HG02884 (cell line): Measurements from ENCODE around the gene C2orf80.
"Not testable (repeated sequence)": the region's sequence is repeated elsewhere in the genome, so short reads cannot be mapped to it uniquely, and the experiment has no call there.

Experiments
- ATAC-seq: cut with Tn5 transposase; IDR thresholded peaks from one replicate; pipeline ENCODE4 v1.9.1; 2021; ENCODE audit warnings: mild to moderate bottlenecking, moderate library complexity; ENCODE audit not compliant: unreplicated experiment

Gene C2orf80

GRCh38 chr2:208179028-208179609, 10.7 kb downstream of the C2orf80 start:
- ATAC-seq: no peak

DNA sequence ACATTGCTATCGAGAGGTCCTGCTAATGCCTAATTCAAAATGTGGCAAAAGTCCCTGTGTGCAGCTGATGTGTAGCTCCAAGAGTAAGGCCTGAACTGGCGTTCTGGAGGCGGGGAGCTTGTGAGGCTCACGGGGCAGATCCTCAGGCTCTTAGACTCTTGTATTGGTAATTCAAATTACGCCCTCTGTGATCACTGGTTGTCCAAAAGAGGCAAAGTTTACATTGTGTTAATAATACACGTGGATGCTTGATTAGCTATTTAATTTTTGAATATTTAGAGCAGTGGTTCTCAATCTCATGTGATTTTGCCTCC, 14.0 kb downstream of the C2orf80 start:
- ATAC-seq: no peak

GRCh38 chr2:208175069-208175839, 14.6 kb downstream of the C2orf80 start:
- ATAC-seq: peak; percentile 100

DNA sequence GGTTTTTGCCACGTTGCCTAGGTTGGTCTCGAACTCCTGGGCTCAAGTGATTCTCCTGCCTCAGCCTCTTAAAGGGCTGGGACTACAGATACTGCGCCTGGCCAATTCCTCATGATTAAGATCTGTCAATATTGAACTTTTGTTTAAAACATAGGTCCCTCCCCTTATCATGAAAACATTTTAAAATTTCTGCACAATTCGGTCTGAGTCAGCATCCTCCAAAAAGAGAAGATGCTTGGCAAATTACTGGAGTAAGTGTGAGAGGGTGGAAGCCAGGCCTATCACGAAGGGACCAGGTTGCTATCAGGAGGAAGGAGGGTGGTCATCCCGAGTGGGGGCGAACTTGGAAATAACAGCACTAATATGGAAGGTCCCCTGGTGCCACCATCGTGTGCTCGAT, 15.7 kb downstream of the C2orf80 start:
- ATAC-seq: no peak

DNA sequence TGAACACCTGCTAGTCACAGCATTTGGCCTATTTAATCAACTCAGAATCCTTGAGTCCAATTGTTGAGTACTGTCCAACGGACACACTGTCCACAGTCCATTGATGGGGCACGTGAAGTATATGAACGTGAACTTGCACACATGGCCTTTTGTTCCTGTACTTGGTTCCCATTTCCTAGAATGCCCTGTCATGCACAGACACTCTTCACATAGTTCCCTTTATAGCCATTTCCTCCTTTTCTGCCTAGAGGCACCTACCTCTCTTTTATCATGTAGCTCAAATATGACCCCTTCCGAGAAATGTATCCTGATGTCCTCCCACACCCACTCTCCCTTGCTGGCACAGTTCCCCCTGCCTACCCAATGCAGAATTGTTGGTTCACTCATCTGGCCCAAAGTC, 17.7 kb downstream of the C2orf80 start:
- ATAC-seq: no peak

DNA sequence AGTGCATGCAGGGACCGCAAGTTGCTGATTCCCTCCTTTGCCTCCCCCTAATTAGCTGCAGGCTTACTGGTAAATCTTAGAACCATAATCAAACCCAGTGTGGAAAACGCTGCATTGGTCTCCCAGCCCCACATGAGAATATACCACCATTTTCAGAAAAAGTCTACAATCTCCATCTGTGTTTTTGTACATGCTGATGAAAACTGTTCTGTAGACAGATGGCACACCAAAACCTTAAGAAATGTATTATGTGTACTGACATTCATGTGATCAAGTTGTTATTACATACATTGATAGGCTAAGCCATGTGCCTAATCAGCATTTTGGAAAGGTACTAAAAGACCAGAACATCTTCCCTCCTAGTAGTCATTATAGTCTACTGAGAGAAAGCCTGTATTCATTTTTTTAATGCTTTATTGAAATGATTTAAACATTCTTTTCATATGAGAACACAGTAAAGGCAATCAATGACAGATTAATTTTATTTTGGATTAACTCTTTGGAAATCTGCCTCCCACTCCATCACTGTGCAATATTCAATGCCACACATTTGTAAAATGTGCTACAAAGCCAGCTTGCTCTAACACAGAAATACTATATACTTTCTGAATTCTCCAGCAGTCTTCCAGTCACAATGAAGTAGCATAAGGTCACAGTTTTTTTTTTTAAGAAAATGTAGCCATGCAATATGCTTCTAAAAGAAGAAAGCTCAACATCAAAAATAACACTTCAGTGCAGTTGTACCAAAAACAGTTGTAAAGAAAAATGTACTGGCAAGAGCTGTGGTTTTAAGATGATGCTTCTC, 24.7 kb downstream of the C2orf80 start:
- no peak for ATAC-seq

GRCh38 chr2:208163489-208163888, 26.3 kb downstream of the C2orf80 start, which contains the start of gene CRYGA:
Gene CRYGA, minus strand, starts transcription at chr2:208163589. Its CDS starts 33 bp downstream, at chr2:208163556.
- ATAC-seq: no peak

GRCh38 chr2:208156439-208156838, 33.4 kb downstream of the C2orf80 start:
- ATAC-seq: no peak

GRCh38 chr2:208153156-208153555, 36.7 kb downstream of the C2orf80 start:
- ATAC-seq: no peak

DNA sequence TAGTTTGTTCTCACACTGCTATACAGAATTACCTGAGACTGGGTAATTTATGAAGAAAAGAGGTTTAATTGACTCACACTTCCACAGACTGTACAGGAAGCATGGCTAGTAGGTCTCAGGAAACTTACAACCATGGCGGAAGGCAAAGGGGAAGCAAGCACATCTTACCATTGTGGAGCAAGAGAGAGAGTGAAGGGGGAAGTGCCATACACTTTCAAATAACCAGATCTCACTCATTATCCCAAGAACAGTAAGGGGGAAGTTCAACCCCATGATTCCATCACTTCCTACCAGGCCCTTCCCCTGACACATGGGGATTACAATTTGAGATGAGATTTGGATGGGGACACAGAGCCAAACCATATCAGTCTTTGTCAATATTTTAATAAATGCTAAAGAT, 38.9 kb downstream of the C2orf80 start:
- no peak for ATAC-seq

- no peak for ATAC-seq
These were observed 39.7 kb downstream of the C2orf80 start for GRCh38 chr2:208150094-208150493.

DNA sequence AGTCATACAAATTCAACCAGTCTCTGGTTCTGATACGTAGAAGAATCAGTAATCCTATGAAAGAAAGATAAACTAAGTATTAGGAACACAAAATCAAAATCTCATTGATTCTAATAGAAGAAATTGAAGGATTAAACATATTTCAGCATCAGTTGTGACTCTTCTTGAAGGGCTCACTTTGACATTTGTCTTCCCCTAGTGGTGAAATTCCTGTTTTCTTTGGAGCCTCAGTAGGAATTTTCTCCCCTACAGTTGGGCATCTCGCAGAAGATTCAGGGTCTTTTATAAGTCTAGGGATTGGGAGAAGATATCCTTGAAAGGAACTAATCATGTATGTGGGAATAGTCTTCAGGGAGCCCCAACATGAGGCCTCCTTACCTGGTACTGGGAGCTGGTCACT, 41.0 kb downstream of the C2orf80 start:
- ATAC-seq: no peak

GRCh38 chr2:208147759-208148158, 42.1 kb downstream of the C2orf80 start:
- ATAC-seq: no peak

GRCh38 chr2:208147008-208147407, 42.8 kb downstream of the C2orf80 start:
- no peak for ATAC-seq

GRCh38 chr2:208146006-208146405, 43.8 kb downstream of the C2orf80 start, which contains the start of gene CRYGB:
Gene CRYGB, minus strand, starts transcription at chr2:208146158. Its CDS starts 38 bp downstream, at chr2:208146120.
- no peak for ATAC-seq

DNA sequence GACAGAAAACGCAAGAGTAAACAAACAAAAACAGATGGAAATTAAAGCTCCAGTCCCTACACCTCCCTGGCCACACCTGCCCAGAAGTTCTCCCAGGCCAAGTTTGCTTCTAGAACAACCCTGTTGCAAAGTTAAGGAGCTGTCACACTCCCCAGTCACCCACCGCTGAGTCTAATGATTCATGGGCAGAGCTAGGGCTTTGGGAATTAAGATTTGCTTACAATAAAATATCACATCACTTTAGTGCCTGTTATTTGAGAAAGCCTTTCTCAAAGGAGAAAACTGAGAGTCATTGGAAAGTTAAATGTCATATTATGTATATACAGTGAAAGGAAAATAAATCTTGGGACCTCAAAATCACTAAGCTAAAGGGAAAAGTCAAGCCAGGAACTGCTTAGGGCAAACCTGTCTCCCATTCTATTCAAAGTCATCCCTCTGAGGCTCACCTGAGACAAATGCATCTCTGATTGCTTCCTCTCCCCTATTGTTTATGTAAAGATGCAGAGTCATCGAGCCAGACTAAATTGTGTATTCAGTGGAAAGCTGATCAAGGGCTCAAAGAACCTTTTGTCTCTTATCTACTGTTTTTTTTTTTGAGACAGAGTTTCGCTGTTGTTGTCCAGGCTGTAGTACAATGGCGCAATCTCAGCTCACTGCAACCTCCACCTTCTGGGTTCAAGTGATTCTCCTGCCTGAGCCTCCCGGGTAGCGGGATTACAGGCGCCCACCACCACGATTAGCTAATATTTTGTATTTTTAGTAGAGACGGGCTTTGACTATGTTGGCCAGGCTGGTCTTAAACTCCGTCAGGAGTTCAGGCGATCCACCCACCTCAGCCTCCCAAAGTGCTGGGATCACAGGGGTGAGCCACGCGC, 46.7 kb downstream of the C2orf80 start:
- no peak for ATAC-seq

- no peak for ATAC-seq
These were observed 47.4 kb downstream of the C2orf80 start for GRCh38 chr2:208142240-208142924.

DNA sequence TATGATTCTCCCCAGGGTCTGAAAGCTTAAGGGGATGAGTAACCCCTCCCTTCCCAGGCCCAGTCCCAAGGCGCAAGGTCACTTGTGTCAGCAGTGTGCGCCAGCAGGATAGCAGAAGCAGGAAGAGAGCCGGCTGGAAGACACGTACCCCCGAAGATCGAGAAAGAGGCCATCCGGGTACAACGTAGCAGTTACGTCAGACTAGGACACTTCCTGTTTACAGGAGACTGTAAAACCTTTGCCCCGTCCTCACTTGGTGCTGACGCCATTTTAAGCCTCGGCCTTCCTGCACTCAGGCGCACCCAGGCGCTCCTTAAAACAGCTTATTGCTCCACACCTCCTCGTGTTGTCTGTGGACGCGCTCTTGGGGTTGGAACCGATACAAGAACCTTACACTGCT, 50.4 kb downstream of the C2orf80 start:
- ATAC-seq: no peak

DNA sequence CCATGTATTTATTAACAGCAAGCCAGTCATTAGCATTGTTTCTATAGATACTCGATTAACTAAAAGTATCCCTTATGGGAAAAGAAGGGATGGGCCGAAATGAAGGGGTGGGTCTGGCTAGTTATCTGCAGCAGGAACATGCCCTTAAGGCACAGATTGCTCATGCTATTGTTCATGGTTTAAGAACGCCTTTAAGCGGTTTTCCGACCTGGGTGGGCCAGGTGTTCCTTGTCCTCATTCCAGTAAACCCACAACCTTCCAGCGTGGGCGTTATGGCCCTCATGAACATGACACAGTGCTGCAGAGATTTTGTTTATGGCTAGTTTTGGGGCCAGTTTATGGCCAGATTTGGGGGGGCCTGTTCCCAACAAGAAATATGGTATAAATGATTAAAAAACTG, 51.5 kb downstream of the C2orf80 start:
- ATAC-seq: not testable (repeated sequence)

DNA sequence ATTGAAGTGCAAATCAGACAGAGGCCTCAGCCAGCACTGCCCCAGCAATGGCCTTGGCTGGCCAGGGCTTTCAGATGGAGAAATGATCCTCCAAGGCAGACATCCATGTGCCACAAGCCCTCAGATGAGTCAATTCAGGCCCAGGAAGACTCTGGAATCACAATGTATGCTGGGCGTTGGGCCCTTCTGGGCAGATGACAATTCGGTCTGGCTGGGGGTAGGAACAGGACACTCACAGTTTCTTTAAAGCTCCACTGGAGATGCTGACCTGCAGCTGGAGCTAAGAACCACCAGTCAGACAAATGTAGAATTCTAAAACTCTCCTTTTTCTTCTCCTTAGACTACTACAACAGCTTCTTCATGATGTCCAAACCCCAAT, 53.1 kb downstream of the C2orf80 start:
- no peak for ATAC-seq
